GM19351 (cell line): ENCODE data around the gene CCR5AS.
"Not testable (repeated sequence)": the region's sequence is repeated elsewhere in the genome, so short reads cannot be mapped to it uniquely, and the experiment has no call there.

Source experiments
- ATAC-seq: cut with Tn5 transposase; IDR thresholded peaks from one replicate; pipeline ENCODE4 v1.9.1; 2021; ENCODE audit warnings: mild to moderate bottlenecking, moderate library complexity; ENCODE audit not compliant: unreplicated experiment

The CCR5AS gene

GRCh38 chr3:46429671-46430070 is 22.8 kb upstream of the CCR5AS start:
- no peak for ATAC-seq

DNA sequence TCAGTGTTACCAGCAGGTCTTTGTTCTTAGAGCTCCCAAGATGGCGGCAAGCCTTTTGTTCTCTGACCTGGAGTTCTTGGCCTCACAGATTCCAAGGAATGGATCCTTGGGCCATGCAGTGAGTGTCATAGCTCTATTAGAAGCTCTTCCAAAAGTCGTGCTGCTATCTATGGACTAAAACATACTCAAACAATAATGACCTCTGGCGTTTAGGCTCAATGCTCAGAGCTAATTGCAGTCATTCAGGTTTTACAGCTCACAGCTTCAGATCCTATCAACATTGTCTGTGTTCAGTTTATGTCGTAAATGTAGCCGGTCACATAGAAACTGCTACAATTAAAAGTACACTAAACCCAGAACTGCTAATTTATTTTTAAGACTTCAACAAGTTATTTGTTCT is 22.4 kb upstream of the CCR5AS start:
- no peak for ATAC-seq

- no peak for ATAC-seq
Observed at GRCh38 chr3:46427916-46428833, 21.3 kb upstream of the CCR5AS start.

GRCh38 chr3:46427404-46427803 is 20.5 kb upstream of the CCR5AS start:
- ATAC-seq: not testable (repeated sequence)

DNA sequence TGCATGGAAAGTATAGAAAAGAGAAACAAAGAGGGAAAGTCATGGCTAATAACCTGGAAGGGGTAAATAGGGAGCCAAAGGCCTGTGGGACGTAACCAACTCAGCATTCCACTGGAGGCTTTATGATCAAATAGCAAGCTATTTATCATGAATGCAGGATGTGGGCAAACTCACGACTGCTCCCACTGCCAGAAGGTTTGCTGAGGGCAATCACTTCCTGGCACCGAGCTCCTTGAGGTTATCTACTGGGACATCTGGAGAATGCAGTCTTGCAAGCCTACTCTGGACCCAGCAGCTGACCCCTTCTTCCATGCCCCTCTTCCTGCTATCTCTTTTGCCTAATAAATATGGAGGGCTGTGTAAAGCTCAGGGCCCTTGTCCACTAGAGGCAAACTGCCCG is 19.6 kb upstream of the CCR5AS start:
- ATAC-seq: not testable (repeated sequence)

GRCh38 chr3:46423588-46423987 is 16.7 kb upstream of the CCR5AS start:
- ATAC-seq: no peak

DNA sequence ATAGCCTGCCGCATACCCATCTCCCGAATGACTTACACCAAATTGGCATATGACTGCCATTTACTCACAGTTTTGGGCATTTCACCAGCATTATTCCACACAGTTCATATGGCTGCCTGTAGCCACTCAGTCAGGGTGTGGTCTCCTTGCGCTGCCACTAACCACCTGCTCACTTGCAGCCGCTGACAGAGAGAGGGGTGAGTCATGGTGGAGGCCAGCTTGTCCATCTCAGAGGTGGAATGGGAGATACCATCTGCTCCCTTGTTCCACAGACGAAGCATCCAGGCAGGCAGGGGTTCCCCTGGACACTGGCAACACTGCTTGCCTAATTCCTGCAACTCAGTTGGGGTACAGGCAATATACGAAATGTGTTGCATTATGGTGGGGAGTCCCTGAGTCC is 15.8 kb upstream of the CCR5AS start:
- no peak for ATAC-seq

- ATAC-seq: no peak
Observed at GRCh38 chr3:46420931-46421330, 14.1 kb upstream of the CCR5AS start.

DNA sequence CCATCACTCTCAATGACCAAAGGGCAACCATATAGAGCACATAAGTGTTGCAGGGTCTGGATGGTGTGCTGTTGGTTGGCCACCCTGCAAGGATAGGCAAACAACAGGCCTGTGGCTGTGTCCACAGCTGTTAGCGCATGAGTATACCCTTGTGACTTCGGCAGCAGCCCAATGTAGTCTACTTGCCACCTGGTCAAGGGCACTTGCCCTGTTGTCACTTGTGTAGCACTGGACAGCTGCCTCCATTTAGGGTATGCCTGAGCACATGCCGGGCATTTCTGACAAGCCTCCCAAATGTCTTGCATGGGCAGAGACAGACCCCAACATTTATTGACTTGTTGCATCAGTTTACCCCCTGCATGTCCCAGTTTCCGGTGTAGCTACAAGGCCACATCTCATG is 12.9 kb upstream of the CCR5AS start:
- ATAC-seq: no peak

DNA sequence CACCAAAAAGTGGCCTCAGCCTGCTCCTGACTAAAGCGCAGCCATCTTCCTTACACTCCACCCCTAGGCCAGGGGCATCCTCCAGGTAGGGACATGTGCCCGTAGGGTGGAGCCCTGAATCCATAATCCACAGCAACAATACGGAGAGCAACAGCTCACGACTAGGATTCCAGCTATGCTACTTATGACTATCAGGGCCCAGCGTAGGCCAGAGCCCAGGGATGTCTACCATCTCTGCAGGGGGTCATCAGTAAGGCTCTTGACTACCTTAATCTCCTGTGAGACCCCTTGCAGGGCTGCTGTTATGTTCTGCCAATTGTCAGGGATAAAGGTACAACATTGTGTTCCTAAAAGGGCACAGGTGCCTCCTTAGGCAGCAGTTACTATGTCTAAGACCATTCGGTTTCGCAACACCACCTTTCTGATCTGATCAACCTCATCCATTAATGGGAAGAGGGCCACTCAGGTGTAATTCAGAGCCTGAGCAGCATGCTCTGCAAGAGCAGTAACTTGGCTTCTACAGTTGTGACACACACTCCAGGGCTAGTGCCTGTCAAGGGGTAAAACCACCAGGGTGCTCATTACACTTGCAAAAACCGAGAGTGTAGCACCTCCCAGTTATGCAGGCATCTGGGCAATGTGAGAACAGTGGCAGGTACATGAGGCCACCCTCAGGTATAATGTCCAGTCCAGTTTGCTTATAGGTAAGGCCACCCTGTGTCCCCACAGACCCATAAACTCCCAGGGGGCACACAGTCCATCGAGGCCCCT is 11.2 kb upstream of the CCR5AS start:
- no peak for ATAC-seq

DNA sequence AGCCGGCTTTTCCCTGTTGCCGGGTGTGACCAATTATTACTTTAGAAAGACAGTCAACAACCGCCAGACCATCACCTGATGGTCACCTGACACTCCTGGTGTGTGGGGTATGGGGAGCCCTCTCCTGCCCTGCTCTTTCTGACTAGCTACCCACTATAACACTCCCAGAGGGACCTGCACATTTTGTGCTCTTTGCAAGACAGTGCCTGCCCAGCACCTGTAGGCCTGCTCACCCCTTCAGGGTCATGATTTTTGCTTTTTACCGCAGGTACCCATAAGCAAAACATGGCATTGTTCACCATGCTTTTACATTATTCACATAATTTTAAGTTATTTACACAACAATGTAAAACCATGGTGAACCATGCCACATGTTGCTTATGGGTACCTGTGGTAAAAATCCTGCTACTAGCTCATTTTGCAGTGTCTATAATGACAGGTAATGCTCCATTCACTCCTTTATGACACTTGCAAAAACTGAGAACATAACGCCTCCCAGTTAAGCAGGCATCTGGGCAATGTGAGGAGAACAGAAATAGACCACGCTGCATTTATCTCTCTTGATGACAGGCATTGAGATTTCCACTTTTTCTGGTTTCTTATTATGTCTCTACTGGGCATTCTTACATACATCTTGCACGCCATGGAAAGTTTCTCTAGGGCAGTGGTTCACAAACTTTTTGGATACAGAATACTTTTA is 10.1 kb upstream of the CCR5AS start:
- no peak for ATAC-seq

GRCh38 chr3:46416125-46416810 is 9.4 kb upstream of the CCR5AS start:
- ATAC-seq: no peak

GRCh38 chr3:46414739-46415138 is 7.9 kb upstream of the CCR5AS start:
- no peak for ATAC-seq

DNA sequence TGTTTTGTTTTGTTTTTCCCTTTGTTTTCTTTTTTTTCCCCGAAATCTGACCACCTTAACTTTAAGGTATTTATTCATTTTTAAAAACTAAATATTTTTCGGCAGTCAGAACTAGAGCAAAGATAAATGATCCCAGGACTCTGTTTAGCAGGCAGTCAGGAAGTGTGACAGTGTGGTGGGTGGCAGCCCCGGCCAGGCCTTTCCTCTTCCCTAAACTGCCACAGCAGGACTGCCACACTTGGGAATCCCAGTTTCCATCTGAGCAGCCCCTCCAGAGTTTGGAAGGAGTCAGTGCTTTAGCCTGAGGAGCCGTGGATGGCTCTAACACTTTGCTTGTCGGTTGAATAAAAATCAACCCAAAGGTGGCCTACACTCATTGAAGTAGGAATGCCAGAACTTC is 7.1 kb upstream of the CCR5AS start:
- ATAC-seq: no peak

DNA sequence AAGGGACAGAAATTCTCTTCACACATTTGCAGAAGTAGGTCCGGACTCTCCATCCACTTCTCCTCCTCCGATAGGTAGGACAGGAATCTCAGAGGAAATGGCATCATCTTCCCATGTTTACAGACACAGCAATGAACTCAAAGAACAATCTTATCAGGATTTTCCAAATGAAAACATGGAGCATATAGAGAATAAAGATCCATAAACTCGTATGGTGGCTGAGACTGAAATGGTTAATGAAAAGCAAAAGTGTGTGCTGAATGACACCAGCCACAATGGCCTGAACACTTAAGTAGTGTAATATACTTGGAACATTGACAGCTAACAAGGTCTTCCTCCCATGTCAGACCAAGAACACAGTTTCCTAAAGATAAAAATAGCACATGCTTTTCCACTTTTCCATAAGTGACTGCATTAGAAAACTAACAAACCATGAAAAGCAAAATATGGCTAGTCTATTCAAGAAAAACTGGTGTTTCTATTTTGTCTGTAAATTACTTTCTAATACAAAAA is 6.0 kb upstream of the CCR5AS start:
- no peak for ATAC-seq

GRCh38 chr3:46411271-46411670 is 4.4 kb upstream of the CCR5AS start:
- no peak for ATAC-seq

DNA sequence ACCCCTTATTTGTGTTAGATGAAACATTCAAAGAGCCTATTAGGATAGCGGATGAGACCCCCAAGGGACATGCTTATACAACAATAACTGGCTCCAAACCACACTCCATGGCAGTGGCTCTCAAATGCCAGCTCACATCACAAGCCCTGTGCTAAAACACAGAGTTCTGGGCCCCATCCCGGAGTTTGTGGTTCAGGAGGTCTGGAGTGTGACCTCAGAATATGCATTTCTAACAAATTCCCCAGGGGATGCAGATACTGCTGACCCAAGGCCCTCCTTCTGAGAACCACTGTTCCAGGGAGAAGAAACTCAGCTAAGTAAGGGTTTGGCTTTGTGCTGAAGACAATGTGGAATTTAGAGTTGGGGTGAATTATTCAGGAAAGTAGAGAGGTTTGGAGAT is 3.8 kb upstream of the CCR5AS start:
- ATAC-seq: no peak

GRCh38 chr3:46409739-46410489 is 3.0 kb upstream of the CCR5AS start:
- no peak for ATAC-seq

DNA sequence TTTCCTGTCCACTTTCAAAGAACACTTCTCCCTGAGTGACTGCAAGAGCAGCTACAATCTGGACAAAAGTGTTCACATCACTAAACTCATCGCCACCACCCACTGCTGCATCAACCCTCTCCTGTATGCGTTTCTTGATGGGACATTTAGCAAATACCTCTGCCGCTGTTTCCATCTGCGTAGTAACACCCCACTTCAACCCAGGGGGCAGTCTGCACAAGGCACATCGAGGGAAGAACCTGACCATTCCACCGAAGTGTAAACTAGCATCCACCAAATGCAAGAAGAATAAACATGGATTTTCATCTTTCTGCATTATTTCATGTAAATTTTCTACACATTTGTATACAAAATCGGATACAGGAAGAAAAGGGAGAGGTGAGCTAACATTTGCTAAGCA is 2.0 kb upstream of the CCR5AS start:
- no peak for ATAC-seq

- ATAC-seq: no peak
Observed at GRCh38 chr3:46407970-46408369, 1.1 kb upstream of the CCR5AS start.
